ENCODE measurements around the gene GYS2. TPM values are rescaled to one million over a fixed set of nuclear protein-coding genes. Genes with fewer than 3 reads are reported as not detected.

Gene GYS2
- total and polyA plus RNA-seq, 9 of the 15 experiments (the other 6 are each of a cell fraction or from before 2014, with no cell fraction given): not detected

DNA sequence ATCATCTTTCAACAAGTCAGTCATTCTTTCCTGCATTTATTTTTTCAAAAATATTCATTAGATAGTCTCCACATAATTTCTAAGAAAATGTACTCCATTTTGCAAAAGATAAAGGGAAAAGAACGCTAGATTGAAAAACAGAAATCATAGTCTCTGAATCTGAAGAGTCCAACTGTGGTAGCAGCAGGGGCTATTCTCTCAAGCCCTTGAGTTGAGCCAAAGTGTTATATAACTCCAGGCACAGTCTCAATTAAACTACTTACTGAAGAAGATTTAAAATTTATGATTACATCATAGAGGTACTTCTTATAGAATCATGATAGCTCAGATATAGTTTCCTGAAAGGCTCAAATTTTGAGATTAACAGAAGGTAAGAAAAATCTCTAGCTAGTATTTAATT is 47.2 kb upstream of the GYS2 start:
- in situ Hi-C loops (cut with MboI): no loop called here
- intact Hi-C loops (cut with micrococcal nuclease): loop anchor here (10.0 kb wide), 1 partner anchor 147 kb away; the partner anchor contains the start of genes GOLT1B and RECQL
- no peak overlapping the region for H2AFZ ChIP-seq (ENCODE audit: low read depth, low read length)
- no peak for ATAC-seq
- H3K9me1 ChIP-seq (ENCODE audit: control insufficient read depth, insufficient read depth, low read length): no peaks in the 10 kb centered on the region
- no peak for DNase-seq (ENCODE audit: extremely low read depth in 1 of 4, low spot score in 3 of 4)
- H4K20me1 ChIP-seq (replicated peaks; ENCODE audit: control insufficient read depth, insufficient read depth, low read length): no peaks in the 10 kb centered on the region
- TF ChIP-seq REST (IDR thresholded peaks at IDR 0.05; ENCODE audit: borderline replicate concordance): no peak
- no peak for TF ChIP-seq REST (CRISPR knock-in tag; IDR thresholded peaks at IDR 0.05; ENCODE audit: low read depth)
- TF ChIP-seq CXXC5 (CRISPR knock-in tag; IDR thresholded peaks at IDR 0.05): no peak
- no peak for TF ChIP-seq MBD2 (IDR thresholded peaks at IDR 0.05; ENCODE audit: borderline replicate concordance, low read depth)
- no peak for TF ChIP-seq ZNF717 (CRISPR knock-in tag; IDR thresholded peaks at IDR 0.05)
- TF ChIP-seq, protein P1, sequence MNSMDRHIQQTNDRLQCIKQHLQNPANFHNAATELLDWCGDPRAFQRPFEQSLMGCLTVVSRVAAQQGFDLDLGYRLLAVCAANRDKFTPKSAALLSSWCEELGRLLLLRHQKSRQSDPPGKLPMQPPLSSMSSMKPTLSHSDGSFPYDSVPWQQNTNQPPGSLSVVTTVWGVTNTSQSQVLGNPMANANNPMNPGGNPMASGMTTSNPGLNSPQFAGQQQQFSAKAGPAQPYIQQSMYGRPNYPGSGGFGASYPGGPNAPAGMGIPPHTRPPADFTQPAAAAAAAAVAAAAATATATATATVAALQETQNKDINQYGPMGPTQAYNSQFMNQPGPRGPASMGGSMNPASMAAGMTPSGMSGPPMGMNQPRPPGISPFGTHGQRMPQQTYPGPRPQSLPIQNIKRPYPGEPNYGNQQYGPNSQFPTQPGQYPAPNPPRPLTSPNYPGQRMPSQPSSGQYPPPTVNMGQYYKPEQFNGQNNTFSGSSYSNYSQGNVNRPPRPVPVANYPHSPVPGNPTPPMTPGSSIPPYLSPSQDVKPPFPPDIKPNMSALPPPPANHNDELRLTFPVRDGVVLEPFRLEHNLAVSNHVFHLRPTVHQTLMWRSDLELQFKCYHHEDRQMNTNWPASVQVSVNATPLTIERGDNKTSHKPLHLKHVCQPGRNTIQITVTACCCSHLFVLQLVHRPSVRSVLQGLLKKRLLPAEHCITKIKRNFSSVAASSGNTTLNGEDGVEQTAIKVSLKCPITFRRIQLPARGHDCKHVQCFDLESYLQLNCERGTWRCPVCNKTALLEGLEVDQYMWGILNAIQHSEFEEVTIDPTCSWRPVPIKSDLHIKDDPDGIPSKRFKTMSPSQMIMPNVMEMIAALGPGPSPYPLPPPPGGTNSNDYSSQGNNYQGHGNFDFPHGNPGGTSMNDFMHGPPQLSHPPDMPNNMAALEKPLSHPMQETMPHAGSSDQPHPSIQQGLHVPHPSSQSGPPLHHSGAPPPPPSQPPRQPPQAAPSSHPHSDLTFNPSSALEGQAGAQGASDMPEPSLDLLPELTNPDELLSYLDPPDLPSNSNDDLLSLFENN (IDR thresholded peaks at IDR 0.05; ENCODE audit: low read depth in 2 of 2, low read length in 2 of 2): no peak
- TF ChIP-seq, protein P2, sequence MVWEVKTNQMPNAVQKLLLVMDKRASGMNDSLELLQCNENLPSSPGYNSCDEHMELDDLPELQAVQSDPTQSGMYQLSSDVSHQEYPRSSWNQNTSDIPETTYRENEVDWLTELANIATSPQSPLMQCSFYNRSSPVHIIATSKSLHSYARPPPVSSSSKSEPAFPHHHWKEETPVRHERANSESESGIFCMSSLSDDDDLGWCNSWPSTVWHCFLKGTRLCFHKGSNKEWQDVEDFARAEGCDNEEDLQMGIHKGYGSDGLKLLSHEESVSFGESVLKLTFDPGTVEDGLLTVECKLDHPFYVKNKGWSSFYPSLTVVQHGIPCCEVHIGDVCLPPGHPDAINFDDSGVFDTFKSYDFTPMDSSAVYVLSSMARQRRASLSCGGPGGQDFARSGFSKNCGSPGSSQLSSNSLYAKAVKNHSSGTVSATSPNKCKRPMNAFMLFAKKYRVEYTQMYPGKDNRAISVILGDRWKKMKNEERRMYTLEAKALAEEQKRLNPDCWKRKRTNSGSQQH (CRISPR knock-in tag; IDR thresholded peaks at IDR 0.05): no peak
- TF ChIP-seq TSC22D4 (tag; IDR thresholded peaks at IDR 0.05): no peak
- POLR2A ChIA-PET: interaction anchor here (1.0 kb wide), 1 partner anchor 10 kb away, joined by 5 read pairs; no protein-coding TSS in a partner anchor
- H3K36me3 ChIP-seq (ENCODE audit: control insufficient read depth, insufficient read depth, low read length): peaks cover 96% of the 10 kb centered on the region
- H3K27ac ChIP-seq (ENCODE audit: extremely low read depth, low read depth, low read length): no peak overlapping the region
- peaks cover 94% of the 10 kb centered on the region for H3K79me2 ChIP-seq (ENCODE audit: control insufficient read depth, insufficient read depth, low read length)
- H3K27me3 ChIP-seq (ENCODE audit: control insufficient read depth in 2 of 2, insufficient read depth in 2 of 2, low read length in 2 of 2): no peaks in the 10 kb centered on the region
- H3K4me1 ChIP-seq (replicated peaks in 1 of 2; ENCODE audit: control insufficient read depth in 2 of 2, insufficient read depth in 2 of 2, low read length in 2 of 2): peaks cover 0 to 8% of the 10 kb centered on the region in 2 experiments; a peak in 1 of 5 replicates
- WGBS (ENCODE audit: insufficient coverage, low coverage, missing lambda C conversion rate): 50% methylated on average over 1 of the region's 1 CpG
- no peak for FAIRE-seq
- no peak overlapping the region for H3K4me3 ChIP-seq
- H3K9me3 ChIP-seq (replicated peaks; ENCODE audit: control insufficient read depth, insufficient read depth, low read depth, low read length): no peaks in the 10 kb centered on the region
- no TSS peak for BruUV-seq (replicated peaks)
- no peak overlapping the region for H3K4me2 ChIP-seq (ENCODE audit: insufficient read depth, low read length)
- H3K9ac ChIP-seq (ENCODE audit: insufficient read depth in 1 of 2, low read depth in 2 of 2, low read length in 2 of 2): no peak overlapping the region
- CTCF ChIA-PET (ENCODE audit: low intra/inter-chr PET ratio): no interaction called here

Measured in K562 (cell line).